Left ventricle myocardium superior (tissue), 1 donor: ENCODE data around the gene DBX1. TPM values are rescaled to one million over a fixed set of nuclear protein-coding genes. Genes with fewer than 3 reads are reported as not detected.

ENCODE experiments used
- total RNA-seq: library from RNA; stranded (reverse); fragmentation: NEBNext Ultra II Directional; extraction: Animal tissue kit (Norgen Biotek cat#: 25700); gene quantifications from one replicate; pipeline ENCODE4 v1.2.1, GENCODE V29; 2021
- donor health status: DM: no; HTN: yes; CAD: no; lungs with severe emphysema.

Gene DBX1
- total RNA-seq, 1 donor from 2014 or later: not detected

Other genes starting within 250 kb of the DBX1 start
- gene HTATIP2, start 203.2 kb upstream of the DBX1 start, total RNA-seq: 20.9 TPM
- 13.2 TPM for gene PRMT3, start 227.2 kb upstream of the DBX1 start, total RNA-seq